Skin of body (tissue), 2 donors: ENCODE results near the gene TMEM204. TPM values are rescaled to one million over a fixed set of nuclear protein-coding genes. Genes with fewer than 3 reads are reported as not detected.

Experiments used
- DNase-seq: peaks from one replicate; lab custom pipeline; 2025; lab: John Stamatoyannopoulos, UW
- total RNA-seq: library from RNA; depleted of rRNA; stranded (reverse); fragments of >200 nt; gene quantifications from one replicate; pipeline ENCODE4 v1.2.3, GENCODE V29; 2014

Gene TMEM204
- 6.2 TPM for total RNA-seq

- peak; percentile 78 for DNase-seq
Observed at GRCh38 chr16:1533443-1533951, at the start of gene TMEM204. Gene TMEM204, plus strand, starts transcription at chr16:1533666. Its CDS starts 610 bp downstream, at chr16:1534276.

GRCh38 chr16:1485847-1486496 is 47.5 kb upstream of the TMEM204 start:
- no peak for DNase-seq

GRCh38 chr16:1486551-1487390 is 46.7 kb upstream of the TMEM204 start:
- DNase-seq = no peak

- no peak for DNase-seq
Observed at GRCh38 chr16:1487395-1488053, 45.9 kb upstream of the TMEM204 start.

GRCh38 chr16:1488054-1488601 is 45.3 kb upstream of the TMEM204 start:
- no peak for DNase-seq

- no peak for DNase-seq
Observed at GRCh38 chr16:1488619-1489018, 44.8 kb upstream of the TMEM204 start, which contains the start of gene PTX4. Gene PTX4, minus strand, starts transcription at chr16:1488944. Its CDS starts 35 bp downstream, at chr16:1488909.

GRCh38 chr16:1489077-1489476 is 44.4 kb upstream of the TMEM204 start:
- no peak for DNase-seq

- DNase-seq = no peak
Observed at GRCh38 chr16:1491327-1491726, 42.1 kb upstream of the TMEM204 start.

GRCh38 chr16:1492082-1492922 is 41.2 kb upstream of the TMEM204 start:
- DNase-seq = no peak

GRCh38 chr16:1492923-1493745 is 40.3 kb upstream of the TMEM204 start, which contains the start of gene TELO2:
Gene TELO2, plus strand, starts transcription at chr16:1493360. Its CDS starts 922 bp downstream, at chr16:1494282.
- peak; percentile 70 for DNase-seq

- DNase-seq = no peak
Observed at GRCh38 chr16:1493746-1494094, 39.7 kb upstream of the TMEM204 start.

- peak; percentile 15 for DNase-seq
Observed at GRCh38 chr16:1494129-1494640, 39.3 kb upstream of the TMEM204 start.

GRCh38 chr16:1494711-1495110 is 38.8 kb upstream of the TMEM204 start:
- DNase-seq = no peak

GRCh38 chr16:1495211-1495888 is 38.1 kb upstream of the TMEM204 start:
- no peak for DNase-seq

- no peak for DNase-seq
Observed at GRCh38 chr16:1495889-1496262, 37.6 kb upstream of the TMEM204 start.

GRCh38 chr16:1496464-1496863 is 37.0 kb upstream of the TMEM204 start:
- DNase-seq = no peak

- no peak for DNase-seq
Observed at GRCh38 chr16:1497014-1497598, 36.4 kb upstream of the TMEM204 start.

- no peak for DNase-seq
Observed at GRCh38 chr16:1498899-1499676, 34.4 kb upstream of the TMEM204 start.
